IPS-18c (cell line): ENCODE data around the gene SOX15.
A peak's percentile ranks its signal among the peaks of the same experiment; 100 is the strongest.
"Not testable (repeated sequence)": the region's sequence is repeated elsewhere in the genome, so short reads cannot be mapped to it uniquely, and the experiment has no call there.

Source experiments
- H3K4me3 ChIP-seq: 2 replicates; pipeline ENCODE4 v1.7.0; 2013; ENCODE audit warnings: low read depth, mild to moderate bottlenecking, low read length, moderate library complexity; ENCODE audit not compliant: insufficient read depth
- H3K9me3 ChIP-seq: one replicate; pipeline ENCODE4 v1.6.1; 2013; ENCODE audit warnings: mild to moderate bottlenecking, low read length, moderate library complexity; ENCODE audit not compliant: control insufficient read depth, insufficient read depth

Gene SOX15

GRCh38 chr17:7613769-7614424, 24.0 kb upstream of the SOX15 start:
- H3K9me3 ChIP-seq = no peaks in the 10 kb centered on the region
- peak overlapping the region; percentile 87 for H3K4me3 ChIP-seq

GRCh38 chr17:7612294-7612640, 22.4 kb upstream of the SOX15 start:
- H3K9me3 ChIP-seq = no peaks in the 10 kb centered on the region
- no peak overlapping the region for H3K4me3 ChIP-seq

- Histone ChIP-seq H3K4me3 (no peak overlapping the region; the same call in 1 of the 2 replicates), H3K9me3 (no peaks in the 10 kb centered on the region)
Measured at GRCh38 chr17:7611635-7612293, 21.9 kb upstream of the SOX15 start.

GRCh38 chr17:7610641-7611040, 20.7 kb upstream of the SOX15 start:
- no peaks in the 10 kb centered on the region for H3K9me3 ChIP-seq

GRCh38 chr17:7606280-7606679, 16.4 kb upstream of the SOX15 start:
- no peaks in the 10 kb centered on the region for H3K9me3 ChIP-seq
- H3K4me3 ChIP-seq = no peak overlapping the region

More at GRCh38 chr17:7610641-7611040, 20.7 kb upstream of the SOX15 start:
- no peak overlapping the region for H3K4me3 ChIP-seq

GRCh38 chr17:7597561-7597960, 7.7 kb upstream of the SOX15 start:
- H3K4me3 ChIP-seq, H3K9me3 ChIP-seq: not testable (repeated sequence)

- H3K4me3 ChIP-seq = no peak overlapping the region
- H3K9me3 ChIP-seq = no peaks in the 10 kb centered on the region
Measured at GRCh38 chr17:7593296-7593695, 3.4 kb upstream of the SOX15 start.

GRCh38 chr17:7592422-7593021, 2.6 kb upstream of the SOX15 start:
- Histone ChIP-seq H3K9me3 (no peaks in the 10 kb centered on the region), H3K4me3 (no peak overlapping the region)

- Histone ChIP-seq H3K9me3 (no peaks in the 10 kb centered on the region), H3K4me3 (no peak overlapping the region)
Measured at GRCh38 chr17:7591596-7591995, 1.7 kb upstream of the SOX15 start.

- no peak overlapping the region for H3K4me3 ChIP-seq
- H3K9me3 ChIP-seq = no peaks in the 10 kb centered on the region
Measured at GRCh38 chr17:7590743-7591142, 849 bp upstream of the SOX15 start.

- H3K9me3 ChIP-seq = no peaks in the 10 kb centered on the region
- H3K4me3 ChIP-seq = peak overlapping the region; percentile 75
Measured at GRCh38 chr17:7589204-7589868, 558 bp downstream of the SOX15 start.

- H3K4me3 ChIP-seq = peak overlapping the region; percentile 75
- H3K9me3 ChIP-seq = no peaks in the 10 kb centered on the region
Measured at GRCh38 chr17:7588553-7589203, 1.2 kb downstream of the SOX15 start.

GRCh38 chr17:7587420-7588151, 2.3 kb downstream of the SOX15 start:
- Histone ChIP-seq H3K9me3 (no peaks in the 10 kb centered on the region), H3K4me3 (peak overlapping the region; percentile 75)

GRCh38 chr17:7586673-7587419, 3.0 kb downstream of the SOX15 start:
- Histone ChIP-seq H3K9me3 (no peaks in the 10 kb centered on the region), H3K4me3 (no peak overlapping the region)

GRCh38 chr17:7583253-7584109, 6.4 kb downstream of the SOX15 start, which contains the start of gene MPDU1:
Gene MPDU1 (plus strand): TSS chr17:7583852. CDS start chr17:7583863, 11 bp downstream.
- no peaks in the 10 kb centered on the region for H3K9me3 ChIP-seq
- peak within 1 kb of the TSS; percentile 67 for H3K4me3 ChIP-seq
